Panc1 (cell line): ENCODE data around the gene LSS.

Experiments used
- CTCF ChIP-seq: fragments of 450-650 bp; IDR thresholded peaks from 2 replicates; pipeline ENCODE4 v1.5.1; 2017; ENCODE audit warnings: mild to moderate bottlenecking
- POLR2AphosphoS5 ChIP-seq: IDR thresholded peaks from 2 replicates; pipeline ENCODE4 v1.6.1; 2012; ENCODE audit warnings: mild to moderate bottlenecking, low read depth, low read length, moderate library complexity
- REST ChIP-seq, 2 experiments: IDR thresholded peaks; 2 replicates each; pipeline ENCODE4 v1.6.1; 2011 to 2012; ENCODE audit warnings: low read depth in 2 of 2, control low read depth in 1 of 2, low read length in 1 of 2, mild to moderate bottlenecking in 1 of 2, moderate library complexity in 1 of 2; ENCODE audit not compliant: insufficient read depth in 1 of 2
- TCF7L2 ChIP-seq: IDR thresholded peaks from 2 replicates; pipeline ENCODE4 v1.6.1; 2011; ENCODE audit warnings: mild to moderate bottlenecking, low read depth, low read length, inconsistent platforms

GRCh38 chr21:46145159-46145839 is 83.3 kb downstream of the LSS start:
- no peak for TF ChIP-seq CTCF
- TF ChIP-seq REST (IDR thresholded peaks at IDR 0.05; ENCODE audit: insufficient read depth in 1 of 2, low read depth in 2 of 2, low read length in 1 of 2): no peak
- no peak for TF ChIP-seq POLR2AphosphoS5
- TF ChIP-seq TCF7L2: no peak
